ENCODE data around the gene AP5Z1.
A peak's percentile ranks its signal among the peaks of the same experiment; 100 is the strongest.

The AP5Z1 gene

GRCh38 chr7:4772306-4772705 lies 3.1 kb upstream of the AP5Z1 start:
- TF ChIP-seq CTCF (IDR thresholded peaks at IDR 0.05; ENCODE audit: control insufficient read depth, extremely low read depth, insufficient read depth) = no peak

GRCh38 chr7:4774007-4774406 lies 1.4 kb upstream of the AP5Z1 start:
- no peak for DNase-seq (ENCODE audit: low read depth)
- no peak for TF ChIP-seq CTCF (IDR thresholded peaks at IDR 0.05; ENCODE audit: control insufficient read depth, extremely low read depth, insufficient read depth)
- H3K4me3 ChIP-seq (ENCODE audit: low read depth, low read length) = peak overlapping the region; percentile 76

More at GRCh38 chr7:4772306-4772705, 3.1 kb upstream of the AP5Z1 start:
- H3K4me3 ChIP-seq (ENCODE audit: low read depth, low read length) = no peak overlapping the region
- DNase-seq (ENCODE audit: low read depth) = no peak

GRCh38 chr7:4774658-4775249 lies 669 bp upstream of the AP5Z1 start:
- DNase-seq (ENCODE audit: low read depth) = no peak
- H3K4me3 ChIP-seq (ENCODE audit: low read depth, low read length) = peak overlapping the region; percentile 76
- TF ChIP-seq CTCF (IDR thresholded peaks at IDR 0.05; ENCODE audit: control insufficient read depth, extremely low read depth, insufficient read depth) = no peak

- no peak for TF ChIP-seq CTCF (IDR thresholded peaks at IDR 0.05; ENCODE audit: control insufficient read depth, extremely low read depth, insufficient read depth)
Observed at GRCh38 chr7:4775848-4776623, 613 bp downstream of the AP5Z1 start.

GRCh38 chr7:4779118-4779517 lies 3.7 kb downstream of the AP5Z1 start:
- DNase-seq (ENCODE audit: low read depth) = no peak
- H3K4me3 ChIP-seq (ENCODE audit: low read depth, low read length) = no peak overlapping the region
- TF ChIP-seq CTCF (IDR thresholded peaks at IDR 0.05; ENCODE audit: control insufficient read depth, extremely low read depth, insufficient read depth) = no peak

More at GRCh38 chr7:4775848-4776623, 613 bp downstream of the AP5Z1 start:
- H3K4me3 ChIP-seq (ENCODE audit: low read depth, low read length) = peak overlapping the region; percentile 76
- no peak for DNase-seq (ENCODE audit: low read depth)

GRCh38 chr7:4781366-4782069 lies 6.1 kb downstream of the AP5Z1 start:
- DNase-seq (ENCODE audit: low read depth) = no peak
- TF ChIP-seq CTCF (IDR thresholded peaks at IDR 0.05; ENCODE audit: control insufficient read depth, extremely low read depth, insufficient read depth) = no peak
- H3K4me3 ChIP-seq (ENCODE audit: low read depth, low read length) = no peak overlapping the region
